Right lung (tissue), 5 donors: ENCODE measurements around the gene ZP1. TPM values are rescaled to one million over a fixed set of nuclear protein-coding genes. Genes with fewer than 3 reads are reported as not detected.

Experiments
- DNase-seq, 2 donors: peaks; one replicate each; pipeline ENCODE4 v3.0.0-alpha.2; 2013
- polyA plus RNA-seq, 5 donors: library from polyadenylated mRNA; unstranded; fragments of 120-200 nt; gene quantifications; one replicate each; pipeline versions ENCODE4 v1.2.1 to v1.2.3, GENCODE V29; 2013; ENCODE audit warnings: inconsistent platforms in 1 of 5, low replicate concordance in 1 of 5; ENCODE audit not compliant: insufficient read length in 5 of 5, insufficient read depth in 1 of 5

ZP1 gene
- polyA plus RNA-seq, 5 donors: not detected

- no peak for DNase-seq
Measured at GRCh38 chr11:60875366-60876167, 8.2 kb downstream of the ZP1 start.

GRCh38 chr11:60876168-60876485 lies 8.8 kb downstream of the ZP1 start:
- no peak for DNase-seq

GRCh38 chr11:60878245-60879101 lies 11.1 kb downstream of the ZP1 start:
- no peak for DNase-seq

- DNase-seq: no peak
Measured at GRCh38 chr11:60879104-60879503, 11.8 kb downstream of the ZP1 start.

GRCh38 chr11:60879971-60880588 lies 12.7 kb downstream of the ZP1 start:
- no peak for DNase-seq

- DNase-seq: no peak
Measured at GRCh38 chr11:60880643-60881282, 13.4 kb downstream of the ZP1 start.

- DNase-seq: no peak
Measured at GRCh38 chr11:60887556-60887955, 20.2 kb downstream of the ZP1 start.

GRCh38 chr11:60889869-60890311 lies 22.5 kb downstream of the ZP1 start:
- no peak for DNase-seq

- no peak for DNase-seq
Measured at GRCh38 chr11:60890696-60891095, 23.4 kb downstream of the ZP1 start.

GRCh38 chr11:60891103-60891741 lies 23.9 kb downstream of the ZP1 start:
- DNase-seq: no peak

- no peak for DNase-seq
Measured at GRCh38 chr11:60895687-60896086, 28.3 kb downstream of the ZP1 start.

GRCh38 chr11:60897496-60897895 lies 30.2 kb downstream of the ZP1 start:
- DNase-seq: no peak

GRCh38 chr11:60899046-60899936 lies 31.9 kb downstream of the ZP1 start:
- peak in 1 of 2 donors; percentile 19 for DNase-seq

- DNase-seq: no peak
Measured at GRCh38 chr11:60899977-60900376, 32.6 kb downstream of the ZP1 start.

- DNase-seq: no peak
Measured at GRCh38 chr11:60900673-60901404, 33.5 kb downstream of the ZP1 start.

GRCh38 chr11:60902625-60903024 lies 35.3 kb downstream of the ZP1 start:
- no peak for DNase-seq

- no peak for DNase-seq
Measured at GRCh38 chr11:60905047-60905446, 37.7 kb downstream of the ZP1 start.

GRCh38 chr11:60905551-60906113 lies 38.3 kb downstream of the ZP1 start:
- no peak for DNase-seq
